T-cell (primary cell): Measurements from ENCODE around the gene CEACAM4. TPM values are rescaled to one million over a fixed set of nuclear protein-coding genes. Genes with fewer than 3 reads are reported as not detected.
A peak's percentile ranks its signal among the peaks of the same experiment; 100 is the strongest.
"Not testable (repeated sequence)": the region's sequence is repeated elsewhere in the genome, so short reads cannot be mapped to it uniquely, and the experiment has no call there.

Source experiments
- ATAC-seq, 4 experiments: fragments of 200-7000 bp in 3 of 4; fragments of 150-1000 bp in 1 of 4; cut with Tn5 transposase; replicated peaks in 1 of 4; 1 replicate in 3 of 4; 2 replicates in 1 of 4; pipeline ENCODE4 v1.10.0; 2021; ENCODE audit warnings: moderate library complexity in 3 of 4, mild to moderate bottlenecking in 2 of 4, moderate number of reproducible peaks in 1 of 4
- CTCF ChIA-PET, 2 donors: fragments of 300-600 bp; sonication (Branson Sonifier 250); formaldehyde crosslinking; loops; one replicate each; lab custom pipeline; 2022; ENCODE audit warnings: antibody characterized with exemption in 2 of 2; lab: Charles Lee
- POLR2A ChIA-PET, 2 donors: fragments of 300-600 bp; sonication (Branson Sonifier 250); formaldehyde crosslinking; loops; one replicate each; lab custom pipeline; 2022; ENCODE audit warnings: antibody characterized with exemption in 2 of 2; lab: Charles Lee
- DNase-seq, 35 experiments: peaks; one replicate each; pipeline versions ENCODE4 v3.0.0 to v3.0.0-alpha.2; 2013 to 2023
- H3K27ac ChIP-seq: one replicate; pipeline ENCODE4 v1.5.1; 2013; ENCODE audit warnings: low read length
- H3K27me3 ChIP-seq, 2 experiments: replicated peaks in 1 of 2; 1 replicate in 1 of 2; 2 replicates in 1 of 2; pipeline versions ENCODE4 v1.6.1 to v1.7.0; 2013; ENCODE audit warnings: low read length in 1 of 2, mixed read lengths in 1 of 2; ENCODE audit not compliant: control insufficient read depth in 2 of 2, insufficient read depth in 2 of 2; ENCODE audit errors: extremely low read depth in 1 of 2
- H3K36me3 ChIP-seq, 2 donors: 1 replicate in 1 of 2; 2 replicates in 1 of 2; pipeline versions ENCODE4 v1.6.1 to v1.7.0; 2013; ENCODE audit warnings: low read length in 1 of 2; ENCODE audit not compliant: control insufficient read depth in 2 of 2, insufficient read depth in 1 of 2; ENCODE audit errors: extremely low read depth in 1 of 2
- H3K4me1 ChIP-seq, 2 experiments: 1 replicate in 1 of 2; 2 replicates in 1 of 2; pipeline versions ENCODE4 v1.6.1 to v1.7.0; 2013; ENCODE audit warnings: low read length in 2 of 2, mixed read lengths in 1 of 2; ENCODE audit not compliant: insufficient read depth in 2 of 2, control insufficient read depth in 1 of 2; ENCODE audit errors: extremely low read depth in 1 of 2
- H3K4me3 ChIP-seq, 2 donors: 1 replicate in 1 of 2; 2 replicates in 1 of 2; pipeline versions ENCODE4 v1.5.1 to v1.7.0; 2013; ENCODE audit warnings: mild to moderate bottlenecking in 2 of 2, low read length in 1 of 2, moderate library complexity in 1 of 2; ENCODE audit not compliant: control insufficient read depth in 1 of 2; ENCODE audit errors: extremely low read depth in 1 of 2
- H3K9me3 ChIP-seq: 2 replicates; pipeline ENCODE4 v1.7.0; 2013
- H3K27ac Mint-ChIP-seq, 2 donors: one replicate each; pipeline ENCODE4 v1.8.0; 2020 to 2021; ENCODE audit warnings: mild to moderate bottlenecking in 2 of 2, mixed read lengths in 2 of 2
- H3K27me3 Mint-ChIP-seq, 2 donors: one replicate each; pipeline ENCODE4 v1.8.0; 2021 to 2022; ENCODE audit warnings: mixed read lengths in 2 of 2
- H3K36me3 Mint-ChIP-seq: one replicate; pipeline ENCODE4 v1.8.0; 2021; ENCODE audit warnings: mixed read lengths
- H3K4me1 Mint-ChIP-seq, 3 donors: one replicate each; pipeline ENCODE4 v1.8.0; 2020 to 2022; ENCODE audit warnings: mixed read lengths in 3 of 3, mild to moderate bottlenecking in 1 of 3
- H3K4me3 Mint-ChIP-seq, 3 donors: one replicate each; pipeline ENCODE4 v1.8.0; 2020 to 2022; ENCODE audit warnings: mild to moderate bottlenecking in 3 of 3, mixed read lengths in 3 of 3, moderate library complexity in 3 of 3
- H3K9me3 Mint-ChIP-seq, 3 donors: one replicate each; pipeline ENCODE4 v1.8.0; 2020 to 2022; ENCODE audit warnings: mixed read lengths in 3 of 3
- WGBS: methylation state at CpG from one replicate; pipeline ENCODE4 v1.1.5; 2013; ENCODE audit warnings: missing lambda C conversion rate; ENCODE audit not compliant: insufficient coverage; 5-methylcytosine and 5-hydroxymethylcytosine counted together
- total RNA-seq, 35 experiments: library from RNA in 6 of 35; stranded (reverse) in 6 of 35; fragments of 120-200 nt in 1 of 35; gene quantifications; one replicate each; pipeline versions ENCODE4 v1.2.1 to v1.2.4 and lab custom pipeline; 2013 to 2026

The CEACAM4 gene
- total RNA-seq, 5 donors from 2014 or later (not counting 1 experiment from before 2014, with no cell fraction given): 0.46 to 1.0 (median 0.68) TPM; not detected in 1

DNA sequence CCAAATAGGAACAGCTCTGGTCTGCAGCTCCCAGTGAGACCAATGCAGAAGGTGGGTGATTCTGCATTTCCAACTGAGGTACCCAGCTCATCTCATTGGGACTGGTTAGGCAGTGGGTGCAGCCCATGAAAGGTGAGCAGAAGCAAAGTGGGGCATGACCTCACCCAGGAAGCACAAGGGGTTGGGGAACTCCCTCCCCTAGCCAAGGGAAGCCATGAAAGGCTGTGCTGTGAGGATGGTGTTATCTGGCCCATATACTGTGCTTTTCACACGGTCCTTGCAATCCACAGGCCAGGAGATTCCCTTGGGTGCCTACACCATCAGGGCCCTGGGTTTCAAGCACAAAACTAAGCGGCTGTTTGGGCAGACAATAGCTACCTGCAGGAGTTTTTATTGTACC is 29.9 kb upstream of the CEACAM4 start:
- H3K36me3 ChIP-seq, H3K4me3 ChIP-seq, POLR2A ChIA-PET, H3K9me3 ChIP-seq: not testable (repeated sequence)
- WGBS: 75% methylated on average over 2 of the region's 2 CpGs
- DNase-seq (peak in 24 of 35 experiments; percentile 6 to 57 (median 20)), ATAC-seq (peak; percentile 68 to 91 (median 79))
- Histone ChIP-seq H3K27ac (peak overlapping the region; percentile 81), H3K27me3 (peaks cover 7 to 14% of the 10 kb centered on the region in 2 experiments), H3K4me1 (peaks cover 2 to 12% of the 10 kb centered on the region in 2 experiments)
- H3K4me1 Mint-ChIP-seq: peaks cover 9 to 21% (median 18%) of the 10 kb centered on the region in 3 donors
- peaks cover 11% of the 10 kb centered on the region for H3K36me3 Mint-ChIP-seq
- peaks cover 57 to 58% of the 10 kb centered on the region in 2 donors for H3K27me3 Mint-ChIP-seq
- peak overlapping the region in 1 of 2 donors; percentile 73 for H3K27ac Mint-ChIP-seq
- CTCF ChIA-PET: interaction anchor here in 1 of 2 donors (0.6 to 1.0 kb wide), 4 partner anchors 10 to 1152 kb away, joined by 3 to 4 read pairs (median 4); no protein-coding TSS in a partner anchor
- peaks cover 0 to 26% (median 10%) of the 10 kb centered on the region in 3 donors for H3K9me3 Mint-ChIP-seq
- peak overlapping the region in 2 of 3 donors; percentile 11 to 22 for H3K4me3 Mint-ChIP-seq

DNA sequence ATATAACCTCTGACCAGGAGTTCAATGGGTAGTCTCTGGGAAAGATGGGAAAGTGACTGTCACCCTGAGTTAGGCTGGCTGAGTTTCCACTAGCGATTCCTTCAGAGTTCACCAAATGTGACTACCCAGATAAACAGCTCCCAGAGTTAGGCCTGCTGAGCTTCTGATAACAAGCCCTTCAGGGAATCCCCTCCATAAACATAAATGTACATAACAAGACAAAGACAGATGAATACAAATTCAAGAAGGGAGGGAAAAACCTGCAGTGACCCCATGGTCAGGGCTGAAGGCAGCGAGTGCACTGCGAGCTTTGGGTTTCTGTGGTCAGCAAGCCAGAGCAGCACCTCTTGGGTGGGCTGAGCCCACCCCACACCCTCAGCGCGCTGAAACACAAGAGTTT is 25.4 kb upstream of the CEACAM4 start:
- no peak overlapping the region for H3K4me3 ChIP-seq
- Mint-ChIP-seq H3K4me3 (no peak overlapping the region), H3K36me3 (peaks cover 7% of the 10 kb centered on the region), H3K9me3 (peaks cover 0 to 20% (median 10%) of the 10 kb centered on the region in 3 donors), H3K27ac (no peak overlapping the region), H3K4me1 (peaks cover 9 to 14% (median 10%) of the 10 kb centered on the region in 3 donors), H3K27me3 (peaks cover 44 to 46% of the 10 kb centered on the region in 2 donors)
- POLR2A ChIA-PET: no interaction called here
- peaks cover 2 to 7% of the 10 kb centered on the region in 2 experiments for H3K4me1 ChIP-seq
- no peak for ATAC-seq
- H3K9me3 ChIP-seq: no peaks in the 10 kb centered on the region
- peaks cover 0 to 18% of the 10 kb centered on the region in 2 experiments for H3K27me3 ChIP-seq
- H3K36me3 ChIP-seq: no peaks in the 10 kb centered on the region
- WGBS: 69% methylated on average over 4 of the region's 5 CpGs
- CTCF ChIA-PET: interaction anchor here (1.3 to 1.5 kb wide), 2 partner anchors 10 to 11 kb away, joined by 4 to 6 read pairs; no protein-coding TSS in a partner anchor
- no peak overlapping the region for H3K27ac ChIP-seq
- no peak for DNase-seq

DNA sequence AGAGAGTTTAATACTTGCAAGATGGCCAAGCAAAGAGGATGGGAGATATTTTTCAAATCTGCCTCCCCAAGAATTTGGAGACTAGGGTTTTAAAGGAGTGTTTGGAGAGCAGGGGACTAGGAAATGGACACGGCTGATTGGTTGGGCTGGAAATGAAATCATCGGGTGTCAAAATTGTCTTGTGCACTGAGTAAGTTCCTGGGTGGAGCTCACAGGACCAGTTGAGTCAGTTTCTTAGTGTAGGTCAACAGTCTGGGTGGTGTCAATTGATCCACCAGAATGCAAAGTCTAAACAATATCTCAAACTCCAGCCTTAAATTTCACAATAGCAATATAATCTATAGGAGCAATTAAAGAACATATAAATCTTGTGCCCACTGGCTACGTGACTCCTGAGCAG is 23.0 kb upstream of the CEACAM4 start:
- Mint-ChIP-seq H3K4me1 (no peaks in the 10 kb centered on the region), H3K4me3 (no peak overlapping the region), H3K27me3 (peaks cover 41 to 46% of the 10 kb centered on the region in 2 donors), H3K36me3 (peaks cover 3% of the 10 kb centered on the region), H3K27ac (no peak overlapping the region), H3K9me3 (peaks cover 0 to 15% (median 10%) of the 10 kb centered on the region in 3 donors)
- H3K4me3 ChIP-seq: no peak overlapping the region
- H3K27ac ChIP-seq: no peak overlapping the region
- DNase-seq (no peak), ATAC-seq (no peak)
- ChIA-PET POLR2A (no interaction called here), CTCF (no interaction called here)
- H3K4me1 ChIP-seq: no peaks in the 10 kb centered on the region
- H3K36me3 ChIP-seq: no peaks in the 10 kb centered on the region
- no peaks in the 10 kb centered on the region for H3K9me3 ChIP-seq
- peaks cover 0 to 18% of the 10 kb centered on the region in 2 experiments for H3K27me3 ChIP-seq
- 86% methylated on average over 1 of the region's 3 CpGs for WGBS

GRCh38 chr19:41646589-41647204 is 19.8 kb upstream of the CEACAM4 start:
- Mint-ChIP-seq H3K4me1 (peaks cover 4 to 5% (median 4%) of the 10 kb centered on the region in 3 donors), H3K27ac (no peak overlapping the region), H3K36me3 (no peaks in the 10 kb centered on the region), H3K4me3 (no peak overlapping the region), H3K27me3 (peaks cover 34 to 38% of the 10 kb centered on the region in 2 donors), H3K9me3 (no peaks in the 10 kb centered on the region)
- Histone ChIP-seq H3K4me1 (no peaks in the 10 kb centered on the region), H3K36me3 (no peaks in the 10 kb centered on the region), H3K4me3 (no peak overlapping the region), H3K9me3 (no peaks in the 10 kb centered on the region), H3K27ac (no peak overlapping the region), H3K27me3 (peaks cover 0 to 13% of the 10 kb centered on the region in 2 experiments)
- WGBS: no CpG with 5 or more reads among the region's 14 CpGs
- peak in 20 of 35 experiments; percentile 12 to 57 (median 36) for DNase-seq
- ChIA-PET POLR2A (no interaction called here), CTCF (interaction anchor here (0.7 to 1.2 kb wide), 7 partner anchors 9 to 949 kb away, joined by 3 to 4 read pairs (median 3); no protein-coding TSS in a partner anchor)
- ATAC-seq: no peak

DNA sequence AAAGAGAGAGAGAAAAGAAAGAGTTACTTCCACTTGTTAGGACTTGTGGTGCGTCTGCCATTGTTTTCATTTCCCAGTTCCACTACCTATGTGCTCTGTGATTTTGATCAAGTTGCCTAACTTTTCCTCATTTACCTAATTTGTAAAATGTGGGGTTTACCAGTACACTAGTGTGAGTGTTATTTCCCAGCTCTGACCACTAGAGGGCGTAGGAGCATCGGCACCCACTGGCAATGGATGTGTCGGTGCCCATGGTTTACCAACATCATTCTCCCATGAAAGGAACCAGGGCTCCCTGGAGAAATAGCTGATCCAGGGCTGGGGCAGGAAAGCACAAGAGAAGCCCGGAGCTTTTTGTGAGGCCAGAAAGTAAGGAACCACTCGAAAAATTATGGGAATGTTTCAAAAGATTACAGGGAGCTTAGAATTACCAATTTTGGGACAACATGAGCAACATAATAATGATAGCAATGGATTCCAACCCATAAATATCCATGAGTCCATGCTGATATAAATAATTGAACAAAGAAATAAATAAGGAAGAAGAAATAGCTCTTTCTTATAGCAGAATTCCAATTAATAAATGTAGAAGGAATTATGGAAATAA is 15.1 kb upstream of the CEACAM4 start:
- H3K27me3 ChIP-seq: peaks cover 0 to 15% of the 10 kb centered on the region in 2 experiments
- peaks cover 0 to 26% of the 10 kb centered on the region in 2 experiments for H3K4me1 ChIP-seq
- no peaks in the 10 kb centered on the region for H3K36me3 Mint-ChIP-seq
- peak; percentile 24 to 86 (median 58) for DNase-seq
- ChIA-PET POLR2A (no interaction called here), CTCF (interaction anchor here (0.5 to 1.9 kb wide), 14 partner anchors 8 to 692 kb away, joined by 3 to 19 read pairs (median 3); partner anchors contain the start of genes CEACAM4 (in 1 of the 2) and CEACAM7 (in 1 of the 2))
- peaks cover 25 to 36% (median 35%) of the 10 kb centered on the region in 3 donors for H3K4me1 Mint-ChIP-seq
- no peaks in the 10 kb centered on the region for H3K9me3 ChIP-seq
- no peak overlapping the region for H3K4me3 Mint-ChIP-seq
- no CpG with 5 or more reads among the region's 6 CpGs for WGBS
- H3K36me3 ChIP-seq: no peaks in the 10 kb centered on the region
- H3K9me3 Mint-ChIP-seq: no peaks in the 10 kb centered on the region
- H3K27ac Mint-ChIP-seq: no peak overlapping the region
- H3K27ac ChIP-seq: no peak overlapping the region
- peaks cover 9 to 23% of the 10 kb centered on the region in 2 donors for H3K27me3 Mint-ChIP-seq
- H3K4me3 ChIP-seq: no peak overlapping the region
- ATAC-seq: peak; percentile 75 to 82 (median 76)

GRCh38 chr19:41638641-41639081 is 11.8 kb upstream of the CEACAM4 start:
- Histone ChIP-seq H3K4me1 (peaks cover 0 to 26% of the 10 kb centered on the region in 2 experiments), H3K27ac (peak overlapping the region; percentile 57), H3K4me3 (no peak overlapping the region), H3K9me3 (no peaks in the 10 kb centered on the region), H3K27me3 (peaks cover 0 to 12% of the 10 kb centered on the region in 2 experiments), H3K36me3 (no peaks in the 10 kb centered on the region)
- CTCF ChIA-PET: no interaction called here
- H3K9me3 Mint-ChIP-seq: peaks cover 0 to 5% (median 0%) of the 10 kb centered on the region in 3 donors
- ATAC-seq (peak; percentile 63 to 82 (median 76)), DNase-seq (peak in 28 of 35 experiments; percentile 9 to 77 (median 34))
- peak overlapping the region; percentile 94 to 95 for H3K27ac Mint-ChIP-seq
- peak overlapping the region in 2 of 3 donors; percentile 46 for H3K4me3 Mint-ChIP-seq
- peaks cover 32 to 50% of the 10 kb centered on the region in 2 donors for H3K27me3 Mint-ChIP-seq
- H3K36me3 Mint-ChIP-seq: peaks cover 4% of the 10 kb centered on the region
- H3K4me1 Mint-ChIP-seq: peaks cover 25 to 36% (median 35%) of the 10 kb centered on the region in 3 donors
- POLR2A ChIA-PET: no interaction called here
- 0% methylated on average over 2 of the region's 6 CpGs for WGBS
